KOPT-K1 (cell line): ENCODE results near the gene SH3D19.
"Not testable (repeated sequence)": the region's sequence is repeated elsewhere in the genome, so short reads cannot be mapped to it uniquely, and the experiment has no call there.

Experiments
- H3K27ac ChIP-seq: fragments of 200-600 bp; sonication (generic); 2 replicates; pipeline ENCODE4 v1.5.1; 2016; ENCODE audit warnings: antibody characterized with exemption, mild to moderate bottlenecking, low read depth, low read length; ENCODE audit not compliant: poor library complexity, severe bottlenecking
- H3K36me3 ChIP-seq: fragments of 200-600 bp; sonication (generic); 2 replicates; pipeline ENCODE4 v1.5.1; 2017; ENCODE audit warnings: antibody characterized with exemption, mild to moderate bottlenecking, low read length, moderate library complexity; ENCODE audit not compliant: insufficient read depth
- H3K9me3 ChIP-seq: fragments of 200-600 bp; sonication (generic); 2 replicates; pipeline ENCODE4 v1.5.1; 2017; ENCODE audit warnings: antibody characterized with exemption, low read length, mild to moderate bottlenecking; ENCODE audit not compliant: insufficient read depth, poor library complexity, severe bottlenecking

Gene SH3D19

GRCh38 chr4:151267822-151268535 is 57.4 kb downstream of the SH3D19 start:
- H3K27ac ChIP-seq, result no peak overlapping the region
- H3K9me3 ChIP-seq, result no peaks in the 10 kb centered on the region
- no peaks in the 10 kb centered on the region for H3K36me3 ChIP-seq

GRCh38 chr4:151267104-151267503 is 58.3 kb downstream of the SH3D19 start:
- Histone ChIP-seq H3K27ac (no peak overlapping the region), H3K9me3 (no peaks in the 10 kb centered on the region), H3K36me3 (no peaks in the 10 kb centered on the region)

- H3K36me3 ChIP-seq, result no peaks in the 10 kb centered on the region
- H3K27ac ChIP-seq, result no peak overlapping the region
- no peaks in the 10 kb centered on the region for H3K9me3 ChIP-seq
Measured at GRCh38 chr4:151266497-151266896, 58.9 kb downstream of the SH3D19 start.

- Histone ChIP-seq H3K27ac (no peak overlapping the region), H3K36me3 (no peaks in the 10 kb centered on the region), H3K9me3 (no peaks in the 10 kb centered on the region)
Measured at GRCh38 chr4:151263455-151263854, 62.0 kb downstream of the SH3D19 start.

GRCh38 chr4:151260526-151260925 is 64.9 kb downstream of the SH3D19 start:
- Histone ChIP-seq H3K9me3 (no peaks in the 10 kb centered on the region), H3K36me3 (no peaks in the 10 kb centered on the region), H3K27ac (no peak overlapping the region)

- Histone ChIP-seq H3K27ac (no peak overlapping the region), H3K36me3 (no peaks in the 10 kb centered on the region), H3K9me3 (no peaks in the 10 kb centered on the region)
Measured at GRCh38 chr4:151259752-151260151, 65.7 kb downstream of the SH3D19 start.

GRCh38 chr4:151257704-151258103 is 67.7 kb downstream of the SH3D19 start:
- no peaks in the 10 kb centered on the region for H3K36me3 ChIP-seq
- no peak overlapping the region for H3K27ac ChIP-seq
- no peaks in the 10 kb centered on the region for H3K9me3 ChIP-seq

- H3K27ac ChIP-seq, result no peak overlapping the region
- no peaks in the 10 kb centered on the region for H3K36me3 ChIP-seq
- H3K9me3 ChIP-seq, result no peaks in the 10 kb centered on the region
Measured at GRCh38 chr4:151256134-151256533, 69.3 kb downstream of the SH3D19 start.

GRCh38 chr4:151255680-151256079 is 69.7 kb downstream of the SH3D19 start:
- H3K9me3 ChIP-seq, H3K27ac ChIP-seq, H3K36me3 ChIP-seq: not testable (repeated sequence)

- H3K36me3 ChIP-seq, H3K27ac ChIP-seq, H3K9me3 ChIP-seq: not testable (repeated sequence)
Measured at GRCh38 chr4:151255226-151255625, 70.2 kb downstream of the SH3D19 start.

- Histone ChIP-seq H3K36me3 (no peaks in the 10 kb centered on the region), H3K27ac (no peak overlapping the region)
Measured at GRCh38 chr4:151251603-151252304, 73.7 kb downstream of the SH3D19 start.

GRCh38 chr4:151250706-151251105 is 74.7 kb downstream of the SH3D19 start:
- H3K9me3 ChIP-seq, result no peaks in the 10 kb centered on the region
- no peak overlapping the region for H3K27ac ChIP-seq
- H3K36me3 ChIP-seq, result no peaks in the 10 kb centered on the region

More at GRCh38 chr4:151251603-151252304, 73.7 kb downstream of the SH3D19 start:
- H3K9me3 ChIP-seq, result no peaks in the 10 kb centered on the region

- no peaks in the 10 kb centered on the region for H3K9me3 ChIP-seq
- no peak overlapping the region for H3K27ac ChIP-seq
- H3K36me3 ChIP-seq, result no peaks in the 10 kb centered on the region
Measured at GRCh38 chr4:151248519-151248918, 76.9 kb downstream of the SH3D19 start.

GRCh38 chr4:151247395-151247794 is 78.0 kb downstream of the SH3D19 start:
- Histone ChIP-seq H3K9me3 (no peaks in the 10 kb centered on the region), H3K36me3 (no peaks in the 10 kb centered on the region), H3K27ac (no peak overlapping the region)

- no peaks in the 10 kb centered on the region for H3K36me3 ChIP-seq
- H3K9me3 ChIP-seq, result no peaks in the 10 kb centered on the region
- H3K27ac ChIP-seq, result no peak overlapping the region
Measured at GRCh38 chr4:151246742-151247141, 78.7 kb downstream of the SH3D19 start.

- no peaks in the 10 kb centered on the region for H3K36me3 ChIP-seq
- H3K27ac ChIP-seq, result no peak overlapping the region
- H3K9me3 ChIP-seq, result no peaks in the 10 kb centered on the region
Measured at GRCh38 chr4:151242305-151242704, 83.1 kb downstream of the SH3D19 start.
